Gastroesophageal sphincter (tissue), 4 donors: ENCODE results near the gene BTRC. TPM values are rescaled to one million over a fixed set of nuclear protein-coding genes. Genes with fewer than 3 reads are reported as not detected.
"Not testable (repeated sequence)": the region's sequence is repeated elsewhere in the genome, so short reads cannot be mapped to it uniquely, and the experiment has no call there.

Experiments
- ATAC-seq: fragments of 150-250 bp; one replicate; pipeline ENCODE4 v1.9.1; 2016; ENCODE audit warnings: mild to moderate bottlenecking, moderate library complexity
- H3K27ac ChIP-seq, 4 donors: fragments of 200-600 bp; sonication (generic) in 3 of 4; 1 replicate in 3 of 4; 2 replicates in 1 of 4; pipeline ENCODE4 v1.5.1; 2016 to 2019
- H3K27me3 ChIP-seq: fragments of 200-600 bp; sonication (generic); one replicate; pipeline ENCODE4 v1.5.1; 2019
- H3K36me3 ChIP-seq, 2 donors: fragments of 200-600 bp; sonication (generic); one replicate each; pipeline ENCODE4 v1.5.1; 2019; ENCODE audit warnings: control low read depth in 1 of 2
- H3K4me1 ChIP-seq, 3 donors: fragments of 200-600 bp; sonication (generic); 1 replicate in 2 of 3; 2 replicates in 1 of 3; pipeline ENCODE4 v1.5.1; 2016 to 2019; ENCODE audit warnings: control low read depth in 2 of 3
- H3K4me3 ChIP-seq, 2 donors: fragments of 200-600 bp; sonication (generic); one replicate each; pipeline ENCODE4 v1.5.1; 2019; ENCODE audit warnings: mild to moderate bottlenecking in 1 of 2, moderate library complexity in 1 of 2
- H3K9me3 ChIP-seq, 3 donors: fragments of 200-600 bp; sonication (generic); one replicate each; pipeline ENCODE4 v1.5.1; 2017 to 2019; ENCODE audit warnings: control low read depth in 2 of 3
- CTCF ChIP-seq, 4 experiments: fragments of 200-600 bp in 2 of 4; fragments of 450-650 bp in 2 of 4; sonication (generic) in 1 of 4; IDR thresholded peaks; one replicate each; pipeline ENCODE4 v1.5.1; 2017 to 2019; ENCODE audit warnings: antibody characterized with exemption in 4 of 4, mild to moderate bottlenecking in 2 of 4, moderate library complexity in 2 of 4
- EP300 ChIP-seq: sonication (generic); formaldehyde crosslinking; IDR thresholded peaks from one replicate; pipeline ENCODE4 v1.6.1; 2017; ENCODE audit warnings: antibody characterized with exemption, mild to moderate bottlenecking
- POLR2A ChIP-seq, 2 donors: fragments of 450-650 bp; IDR thresholded peaks; one replicate each; pipeline ENCODE4 v1.6.1; 2017; ENCODE audit warnings: antibody characterized with exemption in 2 of 2, mild to moderate bottlenecking in 2 of 2, moderate library complexity in 1 of 2
- POLR2AphosphoS5 ChIP-seq: sonication (generic); formaldehyde crosslinking; IDR thresholded peaks from one replicate; pipeline ENCODE4 v1.6.1; 2017; ENCODE audit warnings: antibody characterized with exemption
- WGBS, 2 donors: methylation state at CpG; one replicate each; pipeline ENCODE4 v1.1.5; 2018; ENCODE audit warnings: low coverage in 1 of 2; 5-methylcytosine and 5-hydroxymethylcytosine counted together
- total RNA-seq, 4 donors: library from RNA; depleted of rRNA; stranded (reverse); fragments of >200 nt; gene quantifications; one replicate each; pipeline ENCODE4 v1.1.0, GENCODE V29; 2016

BTRC gene
- total RNA-seq, 4 donors from 2014 or later, result 9.0 to 15.6 (median 14.1) TPM

- peaks cover 9% of the 10 kb centered on the region for H3K27me3 ChIP-seq
These were observed 2.9 kb upstream of the BTRC start for GRCh38 chr10:101351017-101351416.

GRCh38 chr10:101351477-101351876, 2.5 kb upstream of the BTRC start:
- H3K27ac ChIP-seq, result no peak overlapping the region
- TF ChIP-seq EP300, result no peak
- no peak for TF ChIP-seq POLR2AphosphoS5
- TF ChIP-seq POLR2A (IDR thresholded peaks at IDR 0.05), result no peak
- TF ChIP-seq CTCF (IDR thresholded peaks at IDR 0.05), result no peak

More at GRCh38 chr10:101351017-101351416, 2.9 kb upstream of the BTRC start:
- Histone ChIP-seq H3K9me3 (no peaks in the 10 kb centered on the region), H3K4me3 (no peak overlapping the region), H3K27ac (no peak overlapping the region), H3K4me1 (peaks cover 0 to 19% (median 8%) of the 10 kb centered on the region in 3 donors), H3K36me3 (no peaks in the 10 kb centered on the region)
- 87 to 89% methylated on average over 2 to 3 of the region's 3 CpGs for WGBS, 2 donors
- no peak for TF ChIP-seq POLR2A (IDR thresholded peaks at IDR 0.05)
- no peak for TF ChIP-seq EP300
- TF ChIP-seq POLR2AphosphoS5, result no peak
- TF ChIP-seq CTCF (IDR thresholded peaks at IDR 0.05), result no peak
- no peak for ATAC-seq

GRCh38 chr10:101352857-101353256, 1.1 kb upstream of the BTRC start:
- peaks cover 0 to 26% (median 8%) of the 10 kb centered on the region in 3 donors for H3K4me1 ChIP-seq
- WGBS, 2 donors, result 97% methylated on average over 6 to 10 of the region's 10 CpGs
- not testable (repeated sequence) for H3K27me3 ChIP-seq, ATAC-seq, H3K4me3 ChIP-seq, H3K27ac ChIP-seq, H3K9me3 ChIP-seq, H3K36me3 ChIP-seq

More at GRCh38 chr10:101351477-101351876, 2.5 kb upstream of the BTRC start:
- H3K4me1 ChIP-seq, result peaks cover 0 to 20% (median 8%) of the 10 kb centered on the region in 3 donors
- H3K36me3 ChIP-seq, result no peaks in the 10 kb centered on the region
- no peaks in the 10 kb centered on the region for H3K9me3 ChIP-seq
- H3K4me3 ChIP-seq, result no peak overlapping the region
- no peak for ATAC-seq
- peaks cover 9% of the 10 kb centered on the region for H3K27me3 ChIP-seq

- peaks cover 9% of the 10 kb centered on the region for H3K27me3 ChIP-seq
- TF ChIP-seq CTCF (IDR thresholded peaks at IDR 0.05) (peak in 3 of 4 experiments; percentile 5 to 25 (median 16)), EP300 (no peak)
- peak; percentile 21 for ATAC-seq
- peaks cover 0 to 36% (median 10%) of the 10 kb centered on the region in 3 donors for H3K4me1 ChIP-seq
- H3K9me3 ChIP-seq, result no peaks in the 10 kb centered on the region
- no peaks in the 10 kb centered on the region for H3K36me3 ChIP-seq
- 0 to 2% methylated on average over 11 to 25 of the region's 29 CpGs for WGBS, 2 donors
- H3K4me3 ChIP-seq, result peak overlapping the region; percentile 87 to 92
- peak overlapping the region; percentile 73 to 92 (median 90) for H3K27ac ChIP-seq
These were observed 535 bp downstream of the BTRC start for GRCh38 chr10:101354328-101355071.

GRCh38 chr10:101355072-101355706, 1.2 kb downstream of the BTRC start:
- TF ChIP-seq EP300 (no peak), CTCF (IDR thresholded peaks at IDR 0.05) (no peak), POLR2AphosphoS5 (no peak), POLR2A (IDR thresholded peaks at IDR 0.05) (no peak)
- Histone ChIP-seq H3K9me3 (no peaks in the 10 kb centered on the region), H3K36me3 (no peaks in the 10 kb centered on the region), H3K4me1 (peaks cover 0 to 37% (median 10%) of the 10 kb centered on the region in 3 donors), H3K27ac (peak overlapping the region in 3 of 4 donors; percentile 90 to 92 (median 91)), H3K27me3 (peaks cover 3% of the 10 kb centered on the region), H3K4me3 (peak overlapping the region; percentile 87 to 92)
- no peak for ATAC-seq
- 40 to 48% methylated on average over 6 of the region's 6 CpGs for WGBS, 2 donors
